MM.1S (cell line): ENCODE results near the gene KSR2.

Experiments
- EZH2 ChIP-seq: fragments of 300-600 bp; sonication (generic); optimal IDR thresholded peaks from 2 replicates; pipeline ENCODE3; 2017; ENCODE audit warnings: low read depth, mild to moderate bottlenecking, antibody characterized with exemption, low read length, mixed read lengths
- TF ChIP-seq, protein P1 (sequence below): fragments of 300-600 bp; sonication (generic); IDR thresholded peaks from 2 replicates; pipeline ENCODE4 v1.5.1; 2016; ENCODE audit warnings: antibody characterized with exemption, low read length, mixed read lengths

DNA sequence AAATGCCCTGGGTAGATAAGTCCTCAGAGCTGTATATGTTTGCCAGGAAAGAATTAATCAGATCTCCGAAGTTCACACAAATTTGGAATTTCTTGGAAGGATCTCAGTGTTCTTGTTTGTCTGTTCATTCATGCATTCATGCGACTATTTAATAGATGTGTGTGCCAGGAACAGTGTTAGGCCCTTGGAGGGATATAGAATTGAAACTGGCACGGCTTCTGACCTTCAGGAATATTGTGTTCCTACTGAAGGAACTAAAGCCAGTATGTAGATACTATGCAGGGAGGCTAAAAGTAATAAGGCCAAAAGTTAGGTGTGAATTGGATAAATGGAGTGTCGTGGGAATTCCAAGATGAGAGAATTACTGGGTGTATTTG, 441.3 kb downstream of the KSR2 start:
- TF ChIP-seq, protein P1, sequence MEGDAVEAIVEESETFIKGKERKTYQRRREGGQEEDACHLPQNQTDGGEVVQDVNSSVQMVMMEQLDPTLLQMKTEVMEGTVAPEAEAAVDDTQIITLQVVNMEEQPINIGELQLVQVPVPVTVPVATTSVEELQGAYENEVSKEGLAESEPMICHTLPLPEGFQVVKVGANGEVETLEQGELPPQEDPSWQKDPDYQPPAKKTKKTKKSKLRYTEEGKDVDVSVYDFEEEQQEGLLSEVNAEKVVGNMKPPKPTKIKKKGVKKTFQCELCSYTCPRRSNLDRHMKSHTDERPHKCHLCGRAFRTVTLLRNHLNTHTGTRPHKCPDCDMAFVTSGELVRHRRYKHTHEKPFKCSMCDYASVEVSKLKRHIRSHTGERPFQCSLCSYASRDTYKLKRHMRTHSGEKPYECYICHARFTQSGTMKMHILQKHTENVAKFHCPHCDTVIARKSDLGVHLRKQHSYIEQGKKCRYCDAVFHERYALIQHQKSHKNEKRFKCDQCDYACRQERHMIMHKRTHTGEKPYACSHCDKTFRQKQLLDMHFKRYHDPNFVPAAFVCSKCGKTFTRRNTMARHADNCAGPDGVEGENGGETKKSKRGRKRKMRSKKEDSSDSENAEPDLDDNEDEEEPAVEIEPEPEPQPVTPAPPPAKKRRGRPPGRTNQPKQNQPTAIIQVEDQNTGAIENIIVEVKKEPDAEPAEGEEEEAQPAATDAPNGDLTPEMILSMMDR, result no peak
- TF ChIP-seq EZH2, result no peak
